ENCODE measurements around the gene ZNF678.
"Not testable (repeated sequence)": the region's sequence is repeated elsewhere in the genome, so short reads cannot be mapped to it uniquely, and the experiment has no call there.

The ZNF678 gene

DNA sequence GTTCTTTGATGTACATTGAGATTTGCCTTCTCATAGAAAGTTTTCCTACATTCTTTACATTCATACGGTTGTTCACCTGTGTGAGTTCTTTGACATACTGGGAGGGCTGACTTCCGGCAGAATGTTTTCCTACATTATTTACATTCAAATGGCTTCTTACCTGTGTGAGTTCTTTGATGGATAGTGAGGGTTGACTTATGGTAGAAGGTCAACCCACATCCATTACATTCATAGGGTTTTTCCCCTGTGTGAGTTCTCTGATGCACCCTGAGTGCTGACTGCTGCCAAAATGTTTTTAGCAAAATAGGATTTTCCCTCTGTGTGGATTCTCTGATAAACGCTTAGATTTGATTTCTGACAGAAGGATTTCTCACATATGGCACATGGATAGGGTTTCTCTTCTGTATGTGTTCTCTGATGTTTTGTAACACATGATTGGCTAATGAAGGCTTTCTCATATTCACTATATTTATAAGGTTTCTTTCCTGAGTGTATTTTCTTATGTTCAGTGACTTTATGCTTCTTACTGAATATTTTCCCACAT, 134.0 kb downstream of the ZNF678 start:
- peaks cover 31% of the 10 kb centered on the region for H3K9me3 ChIP-seq (ENCODE audit: insufficient read depth, low read length)
- TF ChIP-seq, protein P1, sequence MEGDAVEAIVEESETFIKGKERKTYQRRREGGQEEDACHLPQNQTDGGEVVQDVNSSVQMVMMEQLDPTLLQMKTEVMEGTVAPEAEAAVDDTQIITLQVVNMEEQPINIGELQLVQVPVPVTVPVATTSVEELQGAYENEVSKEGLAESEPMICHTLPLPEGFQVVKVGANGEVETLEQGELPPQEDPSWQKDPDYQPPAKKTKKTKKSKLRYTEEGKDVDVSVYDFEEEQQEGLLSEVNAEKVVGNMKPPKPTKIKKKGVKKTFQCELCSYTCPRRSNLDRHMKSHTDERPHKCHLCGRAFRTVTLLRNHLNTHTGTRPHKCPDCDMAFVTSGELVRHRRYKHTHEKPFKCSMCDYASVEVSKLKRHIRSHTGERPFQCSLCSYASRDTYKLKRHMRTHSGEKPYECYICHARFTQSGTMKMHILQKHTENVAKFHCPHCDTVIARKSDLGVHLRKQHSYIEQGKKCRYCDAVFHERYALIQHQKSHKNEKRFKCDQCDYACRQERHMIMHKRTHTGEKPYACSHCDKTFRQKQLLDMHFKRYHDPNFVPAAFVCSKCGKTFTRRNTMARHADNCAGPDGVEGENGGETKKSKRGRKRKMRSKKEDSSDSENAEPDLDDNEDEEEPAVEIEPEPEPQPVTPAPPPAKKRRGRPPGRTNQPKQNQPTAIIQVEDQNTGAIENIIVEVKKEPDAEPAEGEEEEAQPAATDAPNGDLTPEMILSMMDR (IDR thresholded peaks at IDR 0.05; ENCODE audit: low read depth, low read length), result no peak
- no peak for TF ChIP-seq EZH2phosphoT487 (IDR thresholded peaks at IDR 0.05; ENCODE audit: low read depth)
- H3K27me3 ChIP-seq (ENCODE audit: low read depth, low read length), result no peaks in the 10 kb centered on the region
- no peak overlapping the region for H2AFZ ChIP-seq (ENCODE audit: low read depth, low read length)
- no peak overlapping the region for H3K4me3 ChIP-seq (ENCODE audit: low read length)
- no peaks in the 10 kb centered on the region for H4K20me1 ChIP-seq (ENCODE audit: insufficient read depth, low read length)
- no peaks in the 10 kb centered on the region for H3K4me1 ChIP-seq (ENCODE audit: low read length)
- no peak overlapping the region for H3K4me2 ChIP-seq (ENCODE audit: low read length)
- H3K27ac ChIP-seq (ENCODE audit: low read length), result no peak overlapping the region
- H3K79me2 ChIP-seq (ENCODE audit: low read length), result no peaks in the 10 kb centered on the region
- no peak overlapping the region for H3K9ac ChIP-seq (ENCODE audit: low read length)
- H3K36me3 ChIP-seq (replicated peaks; ENCODE audit: low read depth, low read length), result no peaks in the 10 kb centered on the region

DNA sequence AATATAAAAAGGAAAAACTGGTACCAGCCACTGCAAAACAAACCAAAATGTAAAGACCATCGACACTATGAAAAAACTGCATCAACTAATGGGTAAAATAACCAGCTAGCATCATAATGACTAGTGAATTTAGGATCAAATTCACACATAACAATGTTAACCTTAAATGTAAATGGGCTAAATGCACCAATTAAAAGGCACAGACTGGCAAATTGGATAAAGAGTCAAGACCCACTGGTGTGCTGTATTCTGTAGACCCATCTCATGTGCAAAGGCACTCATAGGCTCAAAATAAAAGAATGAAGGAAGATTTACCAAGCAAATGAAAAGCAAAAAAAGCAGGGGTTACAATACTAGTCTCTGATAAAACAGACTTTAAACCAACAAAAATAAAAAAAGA, 138.3 kb downstream of the ZNF678 start:
- H3K9ac ChIP-seq (ENCODE audit: low read length); H3K79me2 ChIP-seq (ENCODE audit: low read length); H3K4me3 ChIP-seq (ENCODE audit: low read length); H2AFZ ChIP-seq (ENCODE audit: low read depth, low read length); H4K20me1 ChIP-seq (ENCODE audit: insufficient read depth, low read length); H3K4me2 ChIP-seq (ENCODE audit: low read length); H3K4me1 ChIP-seq (ENCODE audit: low read length); H3K36me3 ChIP-seq (replicated peaks; ENCODE audit: low read depth, low read length); H3K27ac ChIP-seq (ENCODE audit: low read length); H3K27me3 ChIP-seq (ENCODE audit: low read depth, low read length): not testable (repeated sequence)
- H3K9me3 ChIP-seq (ENCODE audit: insufficient read depth, low read length), result peaks cover 18% of the 10 kb centered on the region

DNA sequence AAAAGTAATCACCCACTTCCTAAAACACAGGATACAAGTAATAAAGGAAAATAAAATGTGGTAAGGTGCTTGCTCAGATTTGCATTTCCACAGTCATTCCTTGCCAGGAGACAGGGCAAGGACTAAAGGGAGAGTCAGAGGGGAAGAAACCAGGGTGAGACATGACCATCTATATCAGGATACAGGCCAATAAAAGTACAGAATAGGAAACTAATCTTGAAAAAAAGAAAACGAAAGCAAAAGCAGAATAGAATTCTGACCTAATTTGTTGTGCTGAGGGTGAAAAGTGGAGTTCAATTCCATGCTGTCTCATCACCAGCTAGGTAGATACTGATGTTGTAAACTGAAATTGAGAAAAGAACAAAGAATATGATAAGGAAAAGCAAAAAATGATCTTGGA, 144.5 kb downstream of the ZNF678 start:
- Histone ChIP-seq H2AFZ (ENCODE audit: low read depth, low read length) (no peak overlapping the region), H3K4me3 (ENCODE audit: low read length) (no peak overlapping the region), H3K9ac (ENCODE audit: low read length) (no peak overlapping the region), H3K79me2 (ENCODE audit: low read length) (no peaks in the 10 kb centered on the region), H4K20me1 (ENCODE audit: insufficient read depth, low read length) (no peaks in the 10 kb centered on the region), H3K27me3 (ENCODE audit: low read depth, low read length) (no peaks in the 10 kb centered on the region), H3K9me3 (ENCODE audit: insufficient read depth, low read length) (peaks cover 11% of the 10 kb centered on the region; the same call in 1 of the 2 replicates), H3K36me3 (replicated peaks; ENCODE audit: low read depth, low read length) (no peaks in the 10 kb centered on the region), H3K4me1 (ENCODE audit: low read length) (peaks cover 8% of the 10 kb centered on the region), H3K27ac (ENCODE audit: low read length) (no peak overlapping the region), H3K4me2 (ENCODE audit: low read length) (no peak overlapping the region)
- TF ChIP-seq EZH2phosphoT487 (IDR thresholded peaks at IDR 0.05; ENCODE audit: low read depth), result no peak
- TF ChIP-seq, protein P1 (IDR thresholded peaks at IDR 0.05; ENCODE audit: low read depth, low read length), result no peak

DNA sequence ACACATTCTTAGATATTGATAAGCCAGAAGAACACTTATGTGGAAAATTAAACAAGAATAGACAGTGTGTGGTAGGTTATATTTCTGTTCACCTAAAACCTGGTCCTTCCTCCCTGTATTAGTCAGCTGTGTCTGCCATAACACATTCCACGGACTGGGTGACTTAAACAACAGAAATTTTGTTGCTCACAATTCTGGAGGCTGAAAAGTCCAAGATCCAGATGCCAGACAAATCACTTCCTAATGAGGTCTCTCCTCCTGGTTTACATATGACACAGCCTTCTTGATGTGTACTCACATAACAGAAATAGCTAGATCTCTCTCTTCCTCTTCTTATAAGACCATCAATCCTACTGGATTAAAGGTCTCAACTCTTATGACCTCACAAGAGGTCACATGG, 146.1 kb downstream of the ZNF678 start:
- Histone ChIP-seq H3K9ac (ENCODE audit: low read length) (no peak overlapping the region), H2AFZ (ENCODE audit: low read depth, low read length) (no peak overlapping the region), H3K9me3 (ENCODE audit: insufficient read depth, low read length) (peaks cover 20% of the 10 kb centered on the region; the same call in 1 of the 2 replicates), H4K20me1 (ENCODE audit: insufficient read depth, low read length) (no peaks in the 10 kb centered on the region), H3K27ac (ENCODE audit: low read length) (no peak overlapping the region), H3K27me3 (ENCODE audit: low read depth, low read length) (no peaks in the 10 kb centered on the region), H3K4me1 (ENCODE audit: low read length) (peaks cover 9% of the 10 kb centered on the region), H3K36me3 (replicated peaks; ENCODE audit: low read depth, low read length) (no peaks in the 10 kb centered on the region), H3K79me2 (ENCODE audit: low read length) (no peaks in the 10 kb centered on the region), H3K4me2 (ENCODE audit: low read length) (no peak overlapping the region), H3K4me3 (ENCODE audit: low read length) (no peak overlapping the region)
- TF ChIP-seq, protein P1 (IDR thresholded peaks at IDR 0.05; ENCODE audit: low read depth, low read length), result no peak
- TF ChIP-seq EZH2phosphoT487 (IDR thresholded peaks at IDR 0.05; ENCODE audit: low read depth), result no peak

DNA sequence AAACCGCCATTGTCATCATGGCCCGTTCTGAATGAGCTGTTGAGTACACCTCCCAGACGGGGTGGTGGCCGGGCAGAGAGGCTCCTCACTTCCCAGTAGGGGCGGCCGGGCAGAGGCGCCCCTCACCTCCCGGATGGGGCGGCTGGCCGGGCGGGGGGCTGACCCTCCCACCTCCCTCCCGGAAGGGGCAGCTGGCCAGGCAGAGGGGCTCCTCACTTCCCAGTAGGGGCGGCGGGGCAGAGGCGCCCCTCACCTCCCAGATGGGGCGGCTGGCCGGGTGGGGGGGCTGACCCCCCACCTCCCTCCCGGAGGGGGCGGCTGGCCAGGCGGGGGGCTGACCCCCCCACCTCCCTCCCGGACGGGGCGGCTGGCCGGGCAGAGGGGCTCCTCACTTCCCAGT, 147.1 kb downstream of the ZNF678 start:
- H3K27me3 ChIP-seq (ENCODE audit: low read depth, low read length); H4K20me1 ChIP-seq (ENCODE audit: insufficient read depth, low read length); H3K27ac ChIP-seq (ENCODE audit: low read length); H3K4me2 ChIP-seq (ENCODE audit: low read length); H3K4me1 ChIP-seq (ENCODE audit: low read length); H3K9ac ChIP-seq (ENCODE audit: low read length); H3K4me3 ChIP-seq (ENCODE audit: low read length); H3K79me2 ChIP-seq (ENCODE audit: low read length); H3K36me3 ChIP-seq (replicated peaks; ENCODE audit: low read depth, low read length); H2AFZ ChIP-seq (ENCODE audit: low read depth, low read length): not testable (repeated sequence)
- H3K9me3 ChIP-seq (ENCODE audit: insufficient read depth, low read length), result peaks cover 24% of the 10 kb centered on the region; the same call in 1 of the 2 replicates

Measured in OCI-LY3 (cell line).